GM18519 (cell line): Measurements from ENCODE around the gene ASIC2.

Source experiments
- ATAC-seq: cut with Tn5 transposase; IDR thresholded peaks from one replicate; pipeline ENCODE4 v1.9.1; 2021; ENCODE audit warnings: mild to moderate bottlenecking, moderate library complexity; ENCODE audit not compliant: unreplicated experiment, low FRiP score

Gene ASIC2

DNA sequence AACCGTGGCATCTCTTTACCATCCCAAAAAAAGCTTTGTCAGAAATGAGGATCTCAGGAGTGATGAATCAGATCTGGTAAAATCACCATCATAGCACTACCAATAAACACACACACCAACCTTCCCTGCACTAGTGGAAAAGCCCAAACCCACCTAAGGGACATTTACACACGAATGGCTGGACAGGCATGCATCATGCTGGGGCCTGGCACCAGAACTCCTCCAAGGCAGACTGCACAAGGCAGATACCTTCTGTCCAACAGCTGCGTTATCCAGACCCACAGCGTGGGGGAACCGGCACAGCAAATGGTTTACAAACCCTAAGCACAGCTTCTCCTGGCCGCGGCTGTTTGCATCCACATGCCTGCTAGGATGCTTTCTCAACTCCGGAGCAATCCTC, 2.8 kb downstream of the ASIC2 start:
- ATAC-seq = no peak

DNA sequence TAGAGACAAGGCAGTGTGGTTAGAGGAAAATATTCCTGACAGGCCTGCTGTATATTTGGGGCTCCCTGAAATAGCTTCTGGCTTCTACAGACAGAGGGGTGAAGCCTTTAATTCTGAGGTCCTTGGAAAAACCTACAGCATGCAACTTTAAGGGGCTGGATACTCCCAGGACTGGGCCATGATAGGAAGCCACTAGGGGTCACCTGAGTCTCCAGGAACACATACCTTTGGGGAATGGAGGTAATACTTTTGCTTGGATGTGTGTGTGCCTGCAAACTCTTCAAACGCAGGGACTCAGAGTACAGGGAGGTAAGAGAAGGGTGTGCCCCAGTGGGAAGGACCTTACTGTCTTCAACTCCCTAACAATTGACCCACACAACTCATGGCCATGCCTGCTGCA, 4.1 kb downstream of the ASIC2 start:
- no peak for ATAC-seq

DNA sequence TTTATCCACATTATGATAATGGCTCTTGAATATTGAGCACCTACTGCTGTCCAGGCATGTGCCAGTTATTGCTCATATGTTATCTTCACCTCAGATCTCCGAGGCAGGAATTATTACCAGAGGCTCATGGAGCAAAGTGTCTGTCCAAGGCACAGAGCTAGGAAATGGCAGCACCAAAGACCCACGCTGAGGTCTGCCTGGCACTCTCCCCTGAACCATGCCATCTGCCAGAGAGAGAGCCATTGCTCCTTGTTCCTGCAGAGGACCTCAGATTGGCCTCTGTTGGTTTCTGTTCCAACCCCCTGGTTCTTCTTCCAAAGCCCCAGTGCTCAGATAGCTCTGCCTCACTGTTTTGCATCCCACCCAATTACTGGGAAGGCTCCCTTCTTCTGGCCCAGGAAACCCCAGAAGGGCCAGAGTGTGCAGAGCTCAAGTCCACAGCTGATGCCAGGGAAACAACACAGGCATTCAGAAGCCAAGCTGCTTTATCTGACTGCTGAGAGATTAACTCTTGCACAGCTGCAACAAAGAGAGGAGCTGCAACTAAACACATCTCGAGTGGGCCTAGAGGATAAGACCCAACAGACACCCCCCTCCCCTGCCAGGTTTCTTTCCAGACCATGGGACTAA, 5.9 kb downstream of the ASIC2 start:
- ATAC-seq = no peak

DNA sequence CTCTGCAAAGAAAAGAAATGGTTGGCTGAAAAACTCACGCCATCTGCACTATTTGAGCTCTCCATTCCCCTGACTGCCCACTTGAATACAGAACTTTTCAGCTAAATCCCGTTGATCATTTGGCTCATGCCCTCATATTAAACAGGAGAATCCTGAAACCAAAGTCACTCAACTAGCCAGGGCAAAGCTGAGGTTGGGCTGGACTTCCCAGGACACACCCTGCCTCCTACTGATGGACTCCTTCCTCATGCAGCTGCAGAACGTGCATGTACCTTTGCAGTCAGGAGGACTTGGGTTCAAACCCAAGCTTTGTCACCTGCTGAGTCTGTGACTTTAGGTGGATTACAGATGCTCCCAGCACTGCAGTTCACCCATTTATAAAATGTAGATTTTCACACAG, 7.7 kb downstream of the ASIC2 start:
- ATAC-seq = no peak

DNA sequence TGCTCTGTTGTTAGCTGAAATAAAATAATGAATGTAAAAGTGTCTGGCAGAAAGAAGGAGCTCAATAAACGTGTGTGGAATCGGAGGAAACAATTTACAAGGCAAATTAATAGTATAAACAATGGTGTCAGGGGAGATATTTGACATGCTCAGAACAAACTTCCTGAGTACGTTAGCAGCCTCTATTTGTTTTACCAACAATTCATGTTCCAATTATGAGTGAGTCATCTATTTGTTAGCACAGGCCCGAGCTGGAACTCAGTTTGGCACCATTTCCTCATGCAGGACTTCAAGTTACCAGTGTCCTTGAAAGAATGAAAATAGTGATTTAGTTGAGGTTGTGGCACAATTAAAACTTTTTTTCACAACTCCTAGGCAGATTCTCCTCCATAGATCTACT, 9.1 kb downstream of the ASIC2 start:
- no peak for ATAC-seq

DNA sequence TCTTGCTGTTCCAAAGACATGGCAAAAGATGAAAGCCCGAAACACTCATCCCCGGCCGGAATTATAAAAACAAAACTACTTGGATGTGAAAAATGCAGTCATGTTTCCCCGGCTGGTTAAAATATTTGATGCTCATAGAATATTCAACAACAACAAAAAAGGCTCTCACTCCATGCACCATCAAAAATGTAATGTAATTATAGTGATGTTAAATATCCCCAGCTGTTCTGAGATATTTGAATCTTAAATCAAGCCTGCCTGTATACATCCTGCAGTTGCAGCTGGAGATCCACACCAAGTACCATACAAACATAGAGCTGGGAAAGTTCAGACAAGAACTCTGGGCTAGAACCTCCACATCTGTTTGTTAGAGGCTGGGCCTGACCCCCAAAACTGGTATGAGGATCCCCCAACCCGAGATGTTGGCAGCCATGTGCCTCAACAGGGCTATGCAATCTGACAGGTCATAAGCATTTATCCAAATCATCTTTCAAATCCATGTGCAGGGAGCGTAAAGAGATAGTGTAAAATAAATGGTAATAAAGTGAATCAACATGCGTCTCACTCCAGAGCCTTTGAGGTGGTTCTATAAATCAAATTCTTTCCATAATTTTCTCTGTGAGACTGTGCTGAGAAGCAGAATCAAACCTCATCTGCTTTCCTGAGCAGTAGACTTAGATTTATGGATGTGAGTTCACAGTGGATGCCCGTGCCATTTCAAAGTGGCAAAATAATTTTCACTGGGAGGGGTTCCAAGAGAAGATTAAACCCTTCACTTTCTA, 12.7 kb downstream of the ASIC2 start:
- ATAC-seq = no peak

DNA sequence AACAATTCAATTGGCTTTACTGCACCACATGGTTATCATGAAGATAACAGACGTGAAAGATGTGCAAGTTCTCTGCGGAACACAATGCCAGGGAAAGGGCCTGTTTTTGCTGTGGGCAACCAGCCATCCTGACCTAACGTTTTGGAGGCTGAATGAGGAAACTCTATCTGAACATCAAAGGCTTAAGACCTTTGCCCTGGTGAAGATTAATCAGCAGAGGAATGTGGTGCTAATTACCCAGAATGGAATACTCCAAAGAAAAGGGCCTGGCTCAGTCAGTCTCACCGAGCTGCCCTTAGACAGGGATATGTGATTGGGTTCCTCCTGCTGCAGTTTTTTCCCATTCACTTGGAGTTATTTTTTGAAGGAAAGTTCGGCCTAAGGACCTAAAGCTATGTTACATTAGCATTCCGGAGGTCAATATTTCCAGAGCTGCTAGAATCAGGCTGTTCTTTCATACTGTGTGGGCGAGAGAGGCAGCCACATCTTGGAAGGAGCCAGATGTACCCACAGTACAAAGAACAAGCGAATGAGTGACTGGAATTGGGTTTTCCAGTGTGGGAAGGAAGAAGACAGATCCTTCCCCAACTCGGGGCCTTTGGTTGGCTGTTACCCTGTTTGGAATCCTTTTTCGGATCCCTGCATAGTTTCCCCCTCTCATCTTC, 15.5 kb downstream of the ASIC2 start:
- ATAC-seq = no peak

DNA sequence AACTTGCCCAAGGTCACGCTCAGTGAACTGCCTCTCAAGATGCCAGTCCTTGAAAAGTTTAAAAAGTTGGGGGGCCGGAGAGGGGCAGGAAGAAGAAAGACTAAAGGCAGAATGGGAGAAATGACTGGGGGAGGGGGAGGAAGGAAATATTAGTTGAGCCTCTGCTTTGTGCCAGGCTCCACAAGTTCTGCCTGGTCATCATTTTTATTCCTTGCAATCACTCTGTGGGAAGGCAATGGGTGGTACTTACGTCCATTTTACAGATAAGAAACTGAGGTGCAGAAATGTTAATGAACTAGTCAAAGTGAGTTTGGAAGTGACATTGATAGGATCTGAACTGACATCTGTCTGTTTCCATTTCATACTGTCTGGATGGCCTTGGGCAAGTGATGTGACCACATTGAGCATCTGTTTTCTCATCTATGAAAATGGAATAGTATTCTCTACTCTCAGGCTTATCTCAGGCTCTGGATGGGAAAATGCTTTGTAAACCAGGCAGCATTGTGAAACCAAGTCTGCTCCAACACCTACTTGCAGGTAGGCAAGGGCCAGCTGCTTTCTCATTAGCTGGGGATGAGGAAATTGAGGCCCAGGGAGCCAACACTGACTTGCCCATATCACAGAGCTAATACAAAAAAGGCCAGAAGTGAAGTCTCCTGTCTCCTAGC, 19.2 kb downstream of the ASIC2 start:
- no peak for ATAC-seq

DNA sequence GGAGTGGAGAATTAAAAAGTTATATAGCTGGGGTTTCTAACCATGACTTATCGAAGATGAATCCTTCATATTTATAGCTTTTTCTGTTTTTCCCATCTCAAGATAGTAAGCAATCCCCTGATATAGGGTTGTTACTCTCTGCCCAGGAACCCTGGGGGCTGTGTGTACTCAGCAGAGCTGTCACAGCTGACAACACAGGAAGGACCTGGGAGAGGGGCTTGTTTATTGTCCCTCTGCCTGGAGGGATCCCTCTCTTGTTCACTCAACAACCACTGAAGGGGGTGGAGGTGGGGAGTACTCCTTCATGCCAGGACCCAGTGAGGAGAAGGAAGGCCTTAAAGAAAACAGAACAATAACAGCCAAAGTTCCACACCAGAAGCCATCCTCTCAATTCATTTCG, 19.8 kb downstream of the ASIC2 start:
- no peak for ATAC-seq

DNA sequence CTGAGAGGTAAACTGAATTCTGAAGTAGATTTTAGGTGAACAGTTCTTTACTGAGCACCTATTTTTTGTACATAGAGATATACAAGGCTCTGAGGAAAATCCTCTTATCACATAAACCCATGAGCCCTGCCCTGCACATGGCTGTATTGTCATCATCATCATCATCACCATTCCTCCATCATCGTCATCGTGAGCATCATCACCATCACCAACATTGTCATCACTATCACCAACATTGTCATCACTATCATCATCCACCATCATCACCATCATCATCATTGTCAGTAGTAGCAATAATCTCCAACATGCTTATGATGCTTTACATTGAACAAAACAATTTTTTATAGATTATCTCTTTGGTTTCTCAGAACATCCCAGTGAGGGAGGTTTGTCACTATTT, 20.7 kb downstream of the ASIC2 start:
- no peak for ATAC-seq

DNA sequence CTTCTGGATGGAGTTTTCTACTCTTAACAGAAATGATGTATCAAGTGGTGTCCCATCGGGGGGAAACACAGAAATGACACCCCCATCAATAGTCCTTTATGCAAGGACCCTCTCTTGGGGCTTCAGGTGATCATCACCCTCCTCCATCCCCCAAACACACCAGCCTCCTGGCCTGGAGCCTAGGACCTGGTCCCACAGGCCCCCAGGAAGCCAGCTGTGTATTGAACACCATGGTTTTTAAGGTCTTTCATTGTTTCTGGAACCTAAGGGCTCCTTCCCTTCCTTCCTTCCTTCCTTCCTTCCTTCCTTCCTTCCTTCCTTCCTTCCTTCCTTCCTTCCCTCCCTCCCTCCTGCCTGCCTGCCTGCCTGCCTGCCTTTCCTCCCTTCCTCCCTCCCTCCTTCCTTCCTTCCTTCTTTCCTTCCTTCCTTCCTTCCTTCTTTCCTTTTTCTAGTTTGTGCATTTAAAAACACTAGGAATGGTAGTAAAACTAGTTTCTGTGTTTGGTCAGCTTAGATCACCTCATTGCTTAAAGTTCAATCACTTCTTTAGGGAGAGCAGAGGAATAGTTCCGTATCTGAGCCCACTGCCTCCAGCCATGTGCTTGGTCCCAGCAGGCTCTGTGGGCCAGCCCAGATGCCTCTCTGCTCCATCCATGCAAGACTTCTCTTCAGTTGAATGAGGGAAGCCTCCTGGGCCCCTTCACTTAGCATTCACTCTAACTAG, 23.6 kb downstream of the ASIC2 start:
- no peak for ATAC-seq

DNA sequence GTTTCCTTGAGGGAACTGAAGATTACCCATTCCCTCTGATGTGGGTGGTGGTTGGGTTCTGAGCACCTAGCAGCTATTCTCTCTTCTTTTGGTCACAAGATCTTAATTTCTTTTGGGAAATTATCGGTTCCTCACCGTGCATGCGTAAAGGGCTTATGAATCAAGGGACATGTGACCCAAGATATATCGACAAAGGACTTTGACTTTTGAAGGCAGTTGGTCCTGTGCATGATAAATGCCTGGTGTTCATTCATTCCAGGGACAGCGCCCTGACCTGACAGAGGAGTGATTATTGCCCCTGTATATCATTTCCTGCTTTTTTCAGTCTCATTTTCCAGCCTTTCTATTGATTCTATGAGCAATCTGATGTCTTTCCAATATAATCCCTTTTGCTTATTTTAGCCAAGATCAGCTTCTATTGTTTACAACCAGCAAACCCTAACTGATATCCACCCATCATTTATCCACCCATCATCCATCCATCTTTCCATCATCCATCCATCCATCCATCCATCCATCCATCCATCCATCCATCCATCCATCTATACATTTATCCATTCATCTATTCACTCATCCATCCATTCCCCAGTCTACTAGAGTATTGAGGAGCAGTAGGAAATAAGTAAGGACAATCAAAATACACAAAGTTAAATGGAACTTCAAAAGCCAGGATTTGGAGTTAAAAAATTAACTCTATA, 25.1 kb downstream of the ASIC2 start:
- ATAC-seq = no peak

DNA sequence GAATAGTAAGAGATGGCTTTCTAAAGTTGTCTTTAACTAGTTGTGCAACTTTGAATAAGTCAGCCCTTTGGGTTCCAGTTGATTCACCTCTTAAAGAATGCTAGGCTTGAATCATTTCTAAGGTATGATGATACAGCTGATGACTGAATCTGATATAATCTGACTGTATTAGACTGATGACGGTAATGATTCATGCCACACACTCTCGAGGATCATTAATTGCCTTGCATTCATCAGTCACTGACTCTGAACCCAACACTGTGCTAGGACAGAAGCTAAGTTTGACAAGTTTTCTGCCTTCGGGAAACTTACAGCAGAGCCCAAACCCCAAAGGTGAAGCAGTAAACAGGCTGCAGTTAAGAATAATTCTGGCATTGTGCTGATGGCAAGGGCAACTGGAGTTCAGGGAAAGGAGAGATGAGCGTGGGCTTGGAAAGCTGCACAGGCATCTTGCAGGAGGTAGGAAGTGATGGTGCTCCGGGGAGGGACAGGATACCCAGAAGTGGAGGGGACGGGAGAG, 25.8 kb downstream of the ASIC2 start:
- ATAC-seq = no peak

DNA sequence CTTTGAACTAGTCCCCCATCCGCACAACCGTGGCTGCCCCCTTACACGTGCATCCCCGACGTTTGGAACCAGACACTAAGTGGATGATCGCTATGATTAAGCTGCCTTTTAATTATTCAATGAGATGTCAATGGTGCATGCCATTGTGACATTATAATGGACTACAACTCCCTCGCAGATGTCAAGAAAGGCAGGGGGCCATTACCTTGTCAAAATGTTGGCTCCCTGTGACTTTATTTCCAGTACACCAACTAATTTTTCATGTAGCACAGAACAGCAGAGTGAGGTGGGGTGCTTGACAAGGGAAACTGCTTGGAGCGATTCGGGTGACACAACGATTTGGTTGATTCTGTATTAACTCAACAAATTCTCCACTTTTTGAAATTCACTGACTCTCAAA, 26.5 kb downstream of the ASIC2 start:
- no peak for ATAC-seq

DNA sequence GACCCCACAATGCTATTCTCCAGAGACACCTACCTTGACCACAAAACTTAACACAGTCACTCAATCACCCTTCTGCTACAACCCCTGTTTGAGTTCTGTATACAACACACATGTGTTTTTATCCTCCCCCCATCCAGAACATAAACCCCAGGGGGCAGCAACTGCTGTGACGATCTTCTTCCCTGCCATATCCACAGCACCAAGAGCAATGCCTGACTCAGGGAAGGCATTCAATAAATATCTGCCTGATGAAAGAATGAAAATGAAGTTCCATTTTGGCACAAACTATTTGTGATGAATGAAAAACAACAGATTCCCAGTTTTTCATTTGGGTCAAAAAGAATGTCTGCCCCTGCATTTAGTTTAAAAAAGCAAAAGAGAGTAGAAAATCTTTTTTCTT, 27.0 kb downstream of the ASIC2 start:
- no peak for ATAC-seq

DNA sequence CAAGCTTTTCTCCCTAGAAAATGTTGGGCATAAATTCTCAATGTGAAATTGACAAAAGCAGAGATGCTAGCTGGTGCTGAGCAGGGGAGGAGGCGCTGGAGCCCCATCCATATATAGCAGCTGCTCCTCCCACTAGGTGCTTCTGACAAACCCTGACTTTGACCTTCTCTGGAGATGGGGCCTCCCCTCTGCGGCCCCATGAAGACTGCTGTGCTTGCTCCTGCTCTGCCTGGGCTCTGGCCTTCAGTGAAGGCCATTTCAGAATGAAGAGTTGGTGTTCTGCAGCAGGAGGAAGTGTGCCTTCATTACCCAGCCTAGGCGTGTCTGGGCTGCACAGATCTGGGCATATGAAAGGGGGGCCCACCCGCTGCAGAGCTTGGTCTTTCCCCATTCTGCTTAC, 29.7 kb downstream of the ASIC2 start:
- no peak for ATAC-seq

DNA sequence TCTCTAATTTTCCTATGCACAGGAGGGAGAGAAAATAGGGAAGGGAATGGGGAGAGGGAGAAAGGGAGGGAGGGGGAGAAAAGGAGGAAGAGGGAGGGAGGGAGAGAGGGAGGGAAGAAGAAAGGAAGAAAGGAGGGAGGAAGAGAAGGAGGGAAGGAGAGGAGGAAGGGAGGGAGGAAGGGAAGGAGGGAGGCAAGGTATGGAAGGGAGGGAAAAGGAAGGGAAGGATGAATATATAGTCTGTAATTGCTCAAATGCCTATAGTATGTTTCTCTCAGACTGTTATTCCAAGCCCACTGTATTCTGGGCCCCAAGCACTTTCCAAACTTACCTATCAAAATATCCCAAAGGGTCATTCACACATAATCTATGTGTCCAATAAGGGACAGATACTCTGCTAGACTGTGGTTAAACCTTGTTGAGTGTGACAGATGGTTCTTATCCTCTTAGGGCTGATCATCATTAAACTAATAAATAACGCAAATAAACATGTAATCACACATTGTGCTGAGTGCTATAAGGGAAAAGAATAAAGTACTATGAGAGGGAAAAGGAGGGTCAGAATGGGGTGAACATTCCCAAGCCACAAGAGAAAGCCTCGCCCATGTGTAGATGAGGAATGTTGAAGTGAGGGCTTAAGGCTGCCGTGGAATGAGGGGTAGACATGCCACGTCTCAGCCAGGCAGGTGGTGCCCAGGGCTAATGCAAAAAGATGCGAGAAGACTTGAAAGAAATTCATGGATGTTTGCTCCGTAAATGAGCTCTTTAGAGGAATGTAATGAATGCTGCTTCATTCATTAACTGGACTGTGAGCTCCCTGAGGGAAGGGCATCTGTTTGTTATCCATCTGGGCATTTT, 30.6 kb downstream of the ASIC2 start:
- ATAC-seq = no peak

DNA sequence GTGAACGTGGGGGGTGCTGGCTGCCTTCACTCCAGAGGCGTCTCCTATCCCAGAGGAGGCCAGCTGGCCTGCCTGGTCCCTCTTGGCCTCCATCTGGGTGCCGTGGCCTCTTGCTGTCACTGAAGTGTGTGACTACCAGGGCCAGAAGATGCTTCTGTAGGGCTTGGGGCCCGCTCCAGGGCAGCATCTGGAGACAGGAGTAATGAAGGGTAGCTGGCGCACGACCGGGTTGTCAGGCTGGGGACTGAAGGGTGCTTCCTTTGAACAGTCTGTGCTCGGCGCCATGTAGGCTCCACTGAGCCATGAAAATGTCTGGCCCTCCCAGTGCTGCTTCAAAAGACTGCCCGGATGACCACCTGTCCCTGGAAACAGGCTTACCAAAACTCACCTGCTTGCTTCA, 31.3 kb downstream of the ASIC2 start:
- no peak for ATAC-seq

DNA sequence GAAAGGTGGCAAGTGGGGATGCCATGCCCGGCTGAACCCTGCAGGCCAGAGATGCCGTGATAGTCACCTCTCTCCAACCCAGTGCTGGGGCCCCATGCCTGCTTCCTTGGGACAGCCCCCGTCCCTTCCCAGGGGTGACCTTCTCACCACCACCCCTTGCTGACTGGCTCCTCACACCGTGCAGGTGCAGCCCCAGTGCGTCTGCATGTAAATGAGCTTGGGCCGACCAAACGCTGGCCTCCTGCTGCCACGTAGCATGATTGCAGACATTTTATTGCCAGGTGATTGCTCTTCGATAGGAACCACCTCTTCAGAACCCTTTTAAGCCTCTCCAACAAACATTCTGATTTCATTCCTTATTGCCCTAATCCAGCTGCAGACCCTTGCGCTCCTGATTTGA, 32.5 kb downstream of the ASIC2 start:
- ATAC-seq = no peak
